Tibial artery (tissue), 4 donors: ENCODE data around the gene MATN4.

Source experiments
- DNase-seq, 2 donors: peaks; one replicate each; pipeline ENCODE4 v3.0.0-alpha.2; 2019
- H3K27ac ChIP-seq, 2 donors: fragments of 200-600 bp; sonication (generic) in 1 of 2; 1 replicate in 1 of 2; 2 replicates in 1 of 2; pipeline ENCODE4 v1.5.1; 2018 to 2019; ENCODE audit warnings: mild to moderate bottlenecking in 1 of 2
- H3K27me3 ChIP-seq, 2 donors: fragments of 200-600 bp; sonication (generic) in 1 of 2; one replicate each; pipeline versions ENCODE4 v1.5.1 to v1.6.0; 2016 to 2019
- H3K36me3 ChIP-seq, 3 donors: fragments of 200-600 bp; sonication (generic) in 2 of 3; one replicate each; pipeline ENCODE4 v1.5.1; 2016 to 2019; ENCODE audit warnings: mild to moderate bottlenecking in 2 of 3
- H3K4me1 ChIP-seq, 4 donors: fragments of 200-600 bp; sonication (generic) in 2 of 4; 1 replicate in 3 of 4; 2 replicates in 1 of 4; pipeline ENCODE4 v1.5.1; 2016 to 2019
- H3K4me3 ChIP-seq, 2 donors: fragments of 200-600 bp; sonication (generic) in 1 of 2; 1 replicate in 1 of 2; 2 replicates in 1 of 2; pipeline ENCODE4 v1.5.1; 2018 to 2019; ENCODE audit warnings: mild to moderate bottlenecking in 2 of 2
- H3K9me3 ChIP-seq, 3 donors: fragments of 200-600 bp; sonication (generic) in 1 of 3; one replicate each; pipeline ENCODE4 v1.5.1; 2016 to 2019
- CTCF ChIP-seq, 2 experiments: fragments of 200-600 bp in 1 of 2; fragments of 450-650 bp in 1 of 2; IDR thresholded peaks; one replicate each; pipeline ENCODE4 v1.5.1; 2017 to 2019; ENCODE audit warnings: antibody characterized with exemption in 2 of 2, mild to moderate bottlenecking in 1 of 2, moderate library complexity in 1 of 2
- intact Hi-C: fragments of 100-400 bp; cut with DNase I; formaldehyde crosslinking; loops from one replicate; pipeline ENCODE4 v1.15.0; 2023; ENCODE audit warnings: low total_unique reads

Gene MATN4

DNA sequence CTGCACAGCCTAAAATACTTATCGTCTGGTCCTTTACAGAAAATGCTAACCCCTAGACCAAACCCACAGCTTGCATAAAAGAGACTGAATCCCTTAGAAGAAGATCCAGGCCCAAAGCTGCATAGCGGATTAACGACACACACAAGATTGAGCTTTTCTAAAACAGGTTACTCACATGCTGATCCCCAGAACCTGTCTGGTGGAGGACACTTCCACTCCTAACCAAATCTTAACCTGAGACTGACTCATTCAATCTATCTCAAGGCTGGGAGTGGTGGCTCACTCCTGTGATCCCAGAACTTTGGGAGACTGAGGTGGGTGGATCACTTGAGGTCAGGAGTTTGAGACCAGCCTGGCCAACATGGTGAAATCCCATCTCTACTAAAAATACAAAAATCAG is 50.9 kb downstream of the MATN4 start:
- no peak for TF ChIP-seq CTCF (IDR thresholded peaks at IDR 0.05)
- H3K27me3 ChIP-seq, result peaks cover 0 to 25% of the 10 kb centered on the region in 2 donors
- no peaks in the 10 kb centered on the region for H3K4me1 ChIP-seq
- no peaks in the 10 kb centered on the region for H3K9me3 ChIP-seq
- H3K36me3 ChIP-seq, result no peaks in the 10 kb centered on the region
- intact Hi-C loops, result no loop called here
- no peak overlapping the region for H3K4me3 ChIP-seq
- no peak for DNase-seq
- H3K27ac ChIP-seq, result no peak overlapping the region

GRCh38 chr20:45254383-45255262 is 53.5 kb downstream of the MATN4 start, which contains the start of gene SLPI:
SLPI (minus strand) TSS chr20:45254564; CDS start chr20:45254543, 21 bp downstream.
- no peak for TF ChIP-seq CTCF (IDR thresholded peaks at IDR 0.05)
- Histone ChIP-seq H3K9me3 (no peaks in the 10 kb centered on the region), H3K4me3 (no peak within 1 kb of the TSS), H3K4me1 (no peaks in the 10 kb centered on the region), H3K36me3 (no peaks in the 10 kb centered on the region), H3K27ac (no peak within 1 kb of the TSS), H3K27me3 (peaks cover 0 to 28% of the 10 kb centered on the region in 2 donors)
- intact Hi-C loops, result no loop called here
- DNase-seq, result peak in 1 of 2 donors; percentile 36

DNA sequence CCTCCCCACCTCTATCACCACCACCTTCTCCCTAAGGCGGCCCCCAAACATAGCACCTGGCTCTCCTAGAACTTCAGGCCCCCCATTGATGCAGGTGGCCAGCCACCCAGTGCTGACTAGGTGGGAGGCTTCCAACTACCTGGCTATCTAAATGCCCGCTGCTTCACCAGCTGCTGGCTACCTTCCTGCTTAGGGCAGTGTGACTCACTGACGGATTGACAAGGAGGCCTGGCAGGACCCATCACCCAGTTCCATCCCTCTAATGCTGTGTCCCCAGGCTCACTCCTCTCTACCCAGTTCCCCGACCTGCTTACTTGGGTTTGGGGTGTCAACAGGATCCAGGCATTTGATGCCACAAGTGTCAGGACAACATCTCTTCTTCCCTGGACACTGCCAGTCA is 54.8 kb downstream of the MATN4 start:
- H3K4me1 ChIP-seq, result no peaks in the 10 kb centered on the region
- intact Hi-C loops, result no loop called here
- peaks cover 0 to 26% of the 10 kb centered on the region in 2 donors for H3K27me3 ChIP-seq
- no peak overlapping the region for H3K27ac ChIP-seq
- DNase-seq, result no peak
- H3K9me3 ChIP-seq, result no peaks in the 10 kb centered on the region
- H3K4me3 ChIP-seq, result no peak overlapping the region
- H3K36me3 ChIP-seq, result no peaks in the 10 kb centered on the region
- TF ChIP-seq CTCF (IDR thresholded peaks at IDR 0.05), result no peak

- intact Hi-C loops, result no loop called here
- no peak for DNase-seq
- Histone ChIP-seq H3K9me3 (no peaks in the 10 kb centered on the region), H3K27me3 (peaks cover 0 to 25% of the 10 kb centered on the region in 2 donors), H3K36me3 (no peaks in the 10 kb centered on the region), H3K27ac (no peak overlapping the region), H3K4me3 (no peak overlapping the region), H3K4me1 (no peaks in the 10 kb centered on the region)
- TF ChIP-seq CTCF (IDR thresholded peaks at IDR 0.05), result no peak
Observed at GRCh38 chr20:45251884-45252560, 56.1 kb downstream of the MATN4 start.

DNA sequence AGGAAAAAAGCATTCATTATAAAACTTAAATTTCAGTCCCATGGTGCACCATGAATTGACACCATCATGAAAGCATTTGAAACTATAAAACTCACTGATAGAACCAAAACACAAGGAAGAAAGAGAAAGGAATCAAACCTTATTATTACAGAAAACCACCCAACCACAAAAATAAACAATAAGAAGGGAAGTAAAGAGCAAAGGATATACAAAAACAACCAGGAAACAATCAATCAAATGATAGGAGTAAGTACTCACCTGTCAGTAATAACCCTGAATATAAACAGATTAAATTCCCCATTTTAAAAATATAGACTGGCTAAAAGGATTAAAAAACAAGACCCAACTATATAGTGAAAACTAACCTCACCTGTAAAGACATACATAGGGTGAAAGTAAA is 59.5 kb downstream of the MATN4 start:
- no peak for DNase-seq
- no peak for TF ChIP-seq CTCF (IDR thresholded peaks at IDR 0.05)
- no peaks in the 10 kb centered on the region for H3K36me3 ChIP-seq

More for the DNA sequence above, 59.5 kb downstream of the MATN4 start:
- H3K4me3 ChIP-seq, result no peak overlapping the region
- H3K27me3 ChIP-seq, result peaks cover 0 to 35% of the 10 kb centered on the region in 2 donors
- H3K9me3 ChIP-seq, result no peaks in the 10 kb centered on the region
- H3K27ac ChIP-seq, result no peak overlapping the region
- intact Hi-C loops, result no loop called here
- no peaks in the 10 kb centered on the region for H3K4me1 ChIP-seq
